Loucy (cell line): ENCODE data around the gene PEMT.

ENCODE experiments used
- H2AFZ ChIP-seq: fragments of 200-600 bp; sonication (generic); 2 replicates; pipeline ENCODE4 v1.6.0; 2016; ENCODE audit warnings: antibody characterized with exemption, mild to moderate bottlenecking, low read length, moderate library complexity
- H3F3A ChIP-seq: fragments of 200-600 bp; 2 replicates; pipeline ENCODE4 v1.6.0; 2016; ENCODE audit warnings: antibody characterized with exemption, low read depth, mild to moderate bottlenecking
- H3K27me3 ChIP-seq: fragments of 200-600 bp; sonication (generic); 2 replicates; pipeline ENCODE4 v1.6.1; 2014; ENCODE audit warnings: low read length, mild to moderate bottlenecking; ENCODE audit not compliant: insufficient read depth, poor library complexity, severe bottlenecking
- H3K36me3 ChIP-seq: fragments of 200-600 bp; sonication (generic); 2 replicates; pipeline ENCODE4 v1.6.1; 2016; ENCODE audit warnings: low read length; ENCODE audit not compliant: insufficient read depth
- H3K4me1 ChIP-seq: fragments of 200-600 bp; sonication (generic); 2 replicates; pipeline ENCODE4 v1.5.1; 2014; ENCODE audit warnings: low read length, mild to moderate bottlenecking; ENCODE audit not compliant: insufficient read depth, poor library complexity, severe bottlenecking
- H3K4me2 ChIP-seq: fragments of 200-600 bp; sonication (generic); 2 replicates; pipeline ENCODE4 v1.6.0; 2014; ENCODE audit warnings: antibody characterized with exemption, low read length, low read depth, mild to moderate bottlenecking; ENCODE audit not compliant: poor library complexity, severe bottlenecking
- H3K4me3 ChIP-seq: fragments of 200-600 bp; sonication (generic); 2 replicates; pipeline ENCODE4 v1.5.1; 2014; ENCODE audit warnings: low read length, mild to moderate bottlenecking, mixed read lengths; ENCODE audit not compliant: poor library complexity, severe bottlenecking
- H3K79me2 ChIP-seq: fragments of 200-600 bp; sonication (generic); 2 replicates; pipeline ENCODE4 v1.6.1; 2014; ENCODE audit warnings: low read length; ENCODE audit not compliant: insufficient read depth
- H3K9ac ChIP-seq: fragments of 200-600 bp; sonication (generic); 2 replicates; pipeline ENCODE4 v1.6.0; 2014; ENCODE audit warnings: mild to moderate bottlenecking, low read depth, low read length, moderate library complexity; ENCODE audit not compliant: poor library complexity, severe bottlenecking
- H3K9me2 ChIP-seq: fragments of 200-600 bp; sonication (generic); replicated peaks from 2 replicates; pipeline ENCODE4 v1.6.1; 2016; ENCODE audit warnings: low read depth, low read length, mixed read lengths
- H3K9me3 ChIP-seq: fragments of 200-600 bp; sonication (generic); 2 replicates; pipeline ENCODE4 v1.6.1; 2014; ENCODE audit warnings: mild to moderate bottlenecking, antibody characterized with exemption, low read length, low read depth; ENCODE audit not compliant: insufficient read depth
- H4K20me1 ChIP-seq: fragments of 200-600 bp; sonication (generic); 2 replicates; pipeline ENCODE4 v1.6.0; 2014; ENCODE audit warnings: antibody characterized with exemption, low read length, mild to moderate bottlenecking; ENCODE audit not compliant: insufficient read depth, poor library complexity, severe bottlenecking
- EZH2phosphoT487 ChIP-seq: fragments of 200-600 bp; IDR thresholded peaks from 2 replicates; pipeline ENCODE4 v1.6.1; 2018; ENCODE audit warnings: antibody characterized with exemption, mild to moderate bottlenecking, moderate library complexity, borderline replicate concordance
- TF ChIP-seq, protein P1 (sequence below): fragments of 200-600 bp; sonication (generic); conservative IDR thresholded peaks from 2 replicates; pipeline ENCODE4 v1.5.1; 2014; ENCODE audit warnings: mild to moderate bottlenecking, antibody characterized with exemption, low read length

The PEMT gene

DNA sequence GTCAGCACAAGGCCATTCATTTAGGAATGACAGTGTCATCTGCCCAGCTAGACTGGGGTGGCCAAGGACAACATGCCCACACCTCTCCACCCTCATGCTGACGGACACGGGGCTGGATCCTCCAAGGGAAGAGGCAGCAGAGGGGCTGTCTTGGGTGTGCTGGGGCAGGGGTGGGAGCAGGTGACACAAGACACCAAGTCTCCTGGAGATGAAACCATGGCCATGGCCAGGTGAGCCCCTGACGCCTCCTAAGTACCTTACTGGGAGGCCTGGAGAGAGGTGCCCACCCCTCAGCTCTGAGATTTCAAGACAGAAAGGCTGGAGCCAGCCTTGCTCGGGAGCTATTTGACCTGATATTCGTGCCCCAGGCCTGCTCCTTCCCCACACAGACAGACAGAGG lies 86.4 kb downstream of the PEMT start:
- Histone ChIP-seq H3K9me2 (no peaks in the 10 kb centered on the region), H4K20me1 (no peaks in the 10 kb centered on the region), H3K79me2 (no peaks in the 10 kb centered on the region), H2AFZ (no peak overlapping the region), H3K27me3 (no peaks in the 10 kb centered on the region), H3K9me3 (no peaks in the 10 kb centered on the region), H3K36me3 (no peaks in the 10 kb centered on the region), H3K4me3 (no peak overlapping the region), H3F3A (no peaks in the 10 kb centered on the region), H3K4me1 (peaks cover 2% of the 10 kb centered on the region), H3K9ac (no peak overlapping the region), H3K4me2 (no peak overlapping the region)
- no peak for TF ChIP-seq EZH2phosphoT487
- TF ChIP-seq, protein P1, sequence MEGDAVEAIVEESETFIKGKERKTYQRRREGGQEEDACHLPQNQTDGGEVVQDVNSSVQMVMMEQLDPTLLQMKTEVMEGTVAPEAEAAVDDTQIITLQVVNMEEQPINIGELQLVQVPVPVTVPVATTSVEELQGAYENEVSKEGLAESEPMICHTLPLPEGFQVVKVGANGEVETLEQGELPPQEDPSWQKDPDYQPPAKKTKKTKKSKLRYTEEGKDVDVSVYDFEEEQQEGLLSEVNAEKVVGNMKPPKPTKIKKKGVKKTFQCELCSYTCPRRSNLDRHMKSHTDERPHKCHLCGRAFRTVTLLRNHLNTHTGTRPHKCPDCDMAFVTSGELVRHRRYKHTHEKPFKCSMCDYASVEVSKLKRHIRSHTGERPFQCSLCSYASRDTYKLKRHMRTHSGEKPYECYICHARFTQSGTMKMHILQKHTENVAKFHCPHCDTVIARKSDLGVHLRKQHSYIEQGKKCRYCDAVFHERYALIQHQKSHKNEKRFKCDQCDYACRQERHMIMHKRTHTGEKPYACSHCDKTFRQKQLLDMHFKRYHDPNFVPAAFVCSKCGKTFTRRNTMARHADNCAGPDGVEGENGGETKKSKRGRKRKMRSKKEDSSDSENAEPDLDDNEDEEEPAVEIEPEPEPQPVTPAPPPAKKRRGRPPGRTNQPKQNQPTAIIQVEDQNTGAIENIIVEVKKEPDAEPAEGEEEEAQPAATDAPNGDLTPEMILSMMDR: no peak

DNA sequence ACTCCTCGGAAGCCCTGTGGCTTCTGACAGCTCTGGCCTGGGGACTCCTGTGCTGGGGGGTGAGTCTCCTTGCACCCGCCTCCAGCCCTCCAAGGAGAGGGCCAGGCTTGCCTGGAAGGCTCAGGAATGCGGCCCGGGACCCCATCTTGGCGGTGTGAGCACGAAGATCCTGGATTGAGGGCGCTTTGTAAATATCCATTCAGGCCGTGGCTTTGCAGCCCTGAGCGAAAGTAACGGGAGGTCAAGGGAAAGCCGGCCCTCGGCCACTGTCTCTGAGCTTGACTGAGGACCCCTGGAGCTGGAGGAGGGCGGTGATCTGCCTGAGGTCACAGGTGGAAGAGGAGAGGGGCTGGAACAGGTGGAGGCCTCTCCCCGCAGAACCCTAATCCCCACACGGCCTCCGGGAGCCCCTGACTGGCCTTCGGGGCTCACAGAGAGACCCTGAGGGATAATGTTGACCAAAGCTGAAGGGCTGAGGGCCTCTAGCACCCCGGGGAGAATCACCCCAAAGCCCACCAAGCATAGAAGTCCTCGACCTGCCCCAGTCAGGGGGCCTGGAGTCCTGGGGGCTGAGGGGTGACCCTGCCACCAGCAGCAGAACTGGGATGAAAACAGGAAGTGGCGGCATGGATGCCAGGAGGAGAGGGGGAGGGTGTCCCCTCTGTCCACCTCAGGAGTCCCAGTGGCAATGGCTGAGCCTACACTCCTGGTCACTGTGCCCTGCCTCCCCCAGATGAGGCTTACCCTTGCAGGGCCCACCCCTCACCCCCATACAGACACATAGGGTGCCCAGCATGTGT lies 87.0 kb downstream of the PEMT start:
- no peak overlapping the region for H3K4me3 ChIP-seq
- H3K4me1 ChIP-seq: no peaks in the 10 kb centered on the region
- TF ChIP-seq EZH2phosphoT487: no peak
- TF ChIP-seq, protein P1: no peak
- H3K27me3 ChIP-seq: no peaks in the 10 kb centered on the region
- no peak overlapping the region for H3K4me2 ChIP-seq
- H3K9ac ChIP-seq: no peak overlapping the region
- H3K9me2 ChIP-seq: no peaks in the 10 kb centered on the region
- no peaks in the 10 kb centered on the region for H3K9me3 ChIP-seq
- H3F3A ChIP-seq: no peaks in the 10 kb centered on the region
- H4K20me1 ChIP-seq: no peaks in the 10 kb centered on the region
- no peaks in the 10 kb centered on the region for H3K79me2 ChIP-seq
- H3K36me3 ChIP-seq: no peaks in the 10 kb centered on the region
- H2AFZ ChIP-seq: no peak overlapping the region

DNA sequence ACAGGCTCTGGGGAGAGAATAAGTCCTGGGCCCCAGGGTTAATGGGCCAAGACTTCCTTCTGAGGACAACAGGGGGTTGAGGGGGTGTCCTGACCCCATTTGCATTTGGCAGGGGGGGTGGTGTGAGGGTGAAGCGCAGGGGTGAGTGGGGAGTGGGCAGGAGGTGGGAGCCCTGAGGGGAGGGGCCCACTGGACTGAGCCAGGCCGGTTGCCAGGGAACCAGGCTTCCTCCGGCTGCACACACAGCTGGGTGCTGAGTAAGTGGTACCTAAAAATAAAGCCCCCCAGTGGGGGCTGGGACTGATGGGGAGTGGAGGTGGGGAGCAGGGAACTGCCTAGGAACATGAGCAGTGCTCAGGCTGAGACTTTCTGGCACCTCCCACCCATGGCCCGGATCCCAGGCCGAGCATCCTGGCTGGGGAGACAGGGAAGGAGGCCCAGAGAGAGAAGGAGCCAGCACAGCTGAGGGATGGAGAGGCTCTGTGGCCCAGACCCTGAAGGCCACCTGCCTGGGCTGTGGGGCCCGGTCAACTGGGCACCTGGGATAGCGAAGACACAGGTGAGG lies 87.9 kb downstream of the PEMT start:
- H3K4me3 ChIP-seq: no peak overlapping the region
- no peaks in the 10 kb centered on the region for H3K27me3 ChIP-seq
- no peak overlapping the region for H2AFZ ChIP-seq
- no peaks in the 10 kb centered on the region for H3F3A ChIP-seq
- H3K79me2 ChIP-seq: no peaks in the 10 kb centered on the region
- no peak overlapping the region for H3K9ac ChIP-seq
- H3K9me2 ChIP-seq: no peaks in the 10 kb centered on the region
- no peak overlapping the region for H3K4me2 ChIP-seq
- no peaks in the 10 kb centered on the region for H4K20me1 ChIP-seq
- TF ChIP-seq EZH2phosphoT487: no peak
- TF ChIP-seq, protein P1: no peak
- no peaks in the 10 kb centered on the region for H3K9me3 ChIP-seq
- H3K36me3 ChIP-seq: no peaks in the 10 kb centered on the region
- no peaks in the 10 kb centered on the region for H3K4me1 ChIP-seq
